Tibial nerve (tissue), 4 donors: ENCODE data around the gene ATF2.

ENCODE experiments used
- CTCF ChIP-seq, 5 experiments: fragments of 200-600 bp in 3 of 5; fragments of 450-650 bp in 2 of 5; sonication (generic) in 3 of 5; IDR thresholded peaks; one replicate each; pipeline ENCODE4 v1.5.1; 2016 to 2019; ENCODE audit warnings: antibody characterized with exemption in 5 of 5, mild to moderate bottlenecking in 3 of 5, moderate library complexity in 2 of 5
- EP300 ChIP-seq, 2 donors: sonication (generic); formaldehyde crosslinking; IDR thresholded peaks; one replicate each; pipeline ENCODE4 v1.6.1; 2017; ENCODE audit warnings: antibody characterized with exemption in 2 of 2, mild to moderate bottlenecking in 1 of 2
- POLR2A ChIP-seq, 2 donors: fragments of 450-650 bp; IDR thresholded peaks; one replicate each; pipeline ENCODE4 v1.6.1; 2017; ENCODE audit warnings: antibody characterized with exemption in 2 of 2, mild to moderate bottlenecking in 2 of 2, moderate library complexity in 2 of 2

GRCh38 chr2:175055993-175056392 is 112.0 kb downstream of the ATF2 start:
- TF ChIP-seq POLR2A (IDR thresholded peaks at IDR 0.05), result no peak
- no peak for TF ChIP-seq CTCF (IDR thresholded peaks at IDR 0.05)
- no peak for TF ChIP-seq EP300 (IDR thresholded peaks at IDR 0.05)
